ENCODE measurements around the gene MED26. TPM values are rescaled to one million over a fixed set of nuclear protein-coding genes. Genes with fewer than 3 reads are reported as not detected.

MED26 gene
- total and polyA plus RNA-seq, 2 of the 8 experiments (the other 6 are each of a cell fraction or from before 2014, with no cell fraction given): 5.3 to 10.7 TPM

GRCh38 chr19:16585094-16585801 is 42.8 kb downstream of the MED26 start:
- Histone ChIP-seq H3K27me3 (replicated peaks in 1 of 4; ENCODE audit: control insufficient read depth in 3 of 4, extremely low read depth in 1 of 4, insufficient read depth in 3 of 4, low read length in 3 of 4) (no peaks in the 10 kb centered on the region), H3K9me3 (ENCODE audit: insufficient read depth in 2 of 2, low read depth in 1 of 2, low read length in 1 of 2) (no peaks in the 10 kb centered on the region), H3K4me2 (ENCODE audit: insufficient read depth in 1 of 2, low read depth in 2 of 2, low read length in 2 of 2) (peak overlapping the region; percentile 63 to 65; a peak in 2 of 4 replicates), H3K4me3 (ENCODE audit: extremely low read depth in 1 of 4, insufficient read depth in 2 of 4, low read depth in 3 of 4, low read length in 4 of 4) (no peak overlapping the region; a peak in 1 of 8 replicates), H2BK5ac (ENCODE audit: low read depth, low read length) (peak overlapping the region; percentile 73; the same call in 1 of the 2 replicates), H4K8ac (ENCODE audit: extremely low read depth, insufficient read depth, low read length) (no peak overlapping the region), H2BK120ac (replicated peaks; ENCODE audit: low read depth, low read length) (no peak overlapping the region), H3K4me1 (replicated peaks in 1 of 4; ENCODE audit: control insufficient read depth in 3 of 4, insufficient read depth in 4 of 4, low read length in 3 of 4) (peaks cover 4 to 39% (median 25%) of the 10 kb centered on the region in 4 experiments), H3K27ac (ENCODE audit: low read depth, low read length) (no peak overlapping the region), H3K79me1 (ENCODE audit: low read depth, low read length) (peaks cover 48% of the 10 kb centered on the region), H4K91ac (replicated peaks; ENCODE audit: insufficient read length, low read length) (no peak overlapping the region), H2AFZ (ENCODE audit: low read length) (no peak overlapping the region), H3K18ac (ENCODE audit: extremely low read depth, low read length) (no peak overlapping the region), H4K5ac (ENCODE audit: insufficient read length, low read depth, low read length) (no peak overlapping the region), H2BK20ac (ENCODE audit: low read length) (0 out of 2 replicates have a peak overlapping the region, but pooled peaks have one; percentile 29), H3K23ac (ENCODE audit: insufficient read length) (no peak overlapping the region), H3K4ac (replicated peaks; ENCODE audit: insufficient read length, low read depth, low read length) (no peak overlapping the region), H3K9ac (replicated peaks in 1 of 4; ENCODE audit: extremely low read depth in 1 of 4, low read depth in 3 of 4, low read length in 3 of 4) (no peak overlapping the region), H3K14ac (ENCODE audit: insufficient read length) (no peak overlapping the region), H3K36me3 (ENCODE audit: control insufficient read depth in 2 of 4, insufficient read depth in 4 of 4, low read length in 3 of 4) (no peaks in the 10 kb centered on the region), H2BK15ac (ENCODE audit: low read length) (no peak overlapping the region; the same call in 1 of the 2 replicates), H2BK12ac (ENCODE audit: low read depth, low read length) (0 out of 2 replicates have a peak overlapping the region, but pooled peaks have one; percentile 39), H2AK5ac (ENCODE audit: low read depth, low read length) (no peak overlapping the region), H4K20me1 (replicated peaks in 1 of 2; ENCODE audit: control insufficient read depth in 1 of 2, insufficient read depth in 2 of 2, low read length in 2 of 2) (peaks cover 26 to 46% of the 10 kb centered on the region in 2 experiments), H3K23me2 (ENCODE audit: low read depth, low read length) (no peaks in the 10 kb centered on the region), H3K56ac (replicated peaks; ENCODE audit: insufficient read length, low read depth, low read length) (no peak overlapping the region), H3K79me2 (ENCODE audit: control insufficient read depth in 1 of 2, insufficient read depth in 2 of 2, low read length in 2 of 2) (peaks cover 13 to 95% of the 10 kb centered on the region in 2 experiments; a peak in 3 of 4 replicates)
- ChIA-PET CTCF (ENCODE audit: partially characterized antibody) (interaction anchor here (0.9 to 3.1 kb wide), 5 partner anchors 11 to 53 kb away, joined by 3 to 12 read pairs (median 4); no protein-coding TSS in a partner anchor), POLR2A (ENCODE audit: partially characterized antibody) (interaction anchor here (0.6 to 5.9 kb wide), 8 partner anchors 14 to 115 kb away, joined by 3 to 58 read pairs (median 6); partner anchors contain the start of genes SLC35E1 and SMIM7)
- TF ChIP-seq POLR2A (IDR thresholded peaks at IDR 0.05; ENCODE audit: control extremely low read depth in 1 of 2, low read depth in 2 of 2, low read length in 2 of 2) (no peak), MAFK (IDR thresholded peaks at IDR 0.05; ENCODE audit: low read depth, low read length) (no peak), CEBPB (IDR thresholded peaks at IDR 0.05; ENCODE audit: low read depth, low read length) (no peak)
- WGBS, 2 experiments (ENCODE audit: extremely low coverage in 1 of 2, insufficient coverage in 1 of 2, insufficient read length in 1 of 2, insufficient replicate concordance in 2 of 2, low coverage in 1 of 2, low lambda C conversion rate in 2 of 2, missing lambda C conversion rate in 1 of 2): 86% methylated on average over 13 of the region's 13 CpGs; no CpG with 5 or more reads in 1 of the 2 experiments
- DNase-seq (ENCODE audit: low read depth in 1 of 2, low spot score in 2 of 2) (no peak), FAIRE-seq (no peak)

Measured in H1 (cell line).